A549 (cell line): ENCODE measurements around the gene UBE2U. TPM values are rescaled to one million over a fixed set of nuclear protein-coding genes. Genes with fewer than 3 reads are reported as not detected.
"Not testable (repeated sequence)": the region's sequence is repeated elsewhere in the genome, so short reads cannot be mapped to it uniquely, and the experiment has no call there.

Experiments
- ATAC-seq, 2 experiments: fragments of 200-7000 bp in 1 of 2; fragments of >200 bp in 1 of 2; cut with Nextera tagmentation in 1 of 2; cut with Tn5 transposase in 1 of 2; 3 replicates each; pipeline versions ENCODE4 v1.8.0 to v1.9.1; 2018 to 2020; ENCODE audit warnings: mild to moderate bottlenecking in 1 of 2, moderate library complexity in 1 of 2
- CTCF ChIA-PET: fragments of 300-600 bp; sonication (Branson Sonifier 250); formaldehyde crosslinking; extraction: SDS; loops from one replicate; lab custom pipeline; 2021; ENCODE audit warnings: antibody characterized with exemption, inconsistent platforms; lab: Yijun Ruan, JAX
- POLR2A ChIA-PET: fragments of 350-600 bp; formaldehyde crosslinking; extraction: SDS; loops from one replicate; lab custom pipeline; 2021; ENCODE audit warnings: antibody characterized with exemption, inconsistent platforms; lab: Yijun Ruan, JAX
- DNase-seq, 2 experiments: peaks; one replicate each; pipeline versions ENCODE4 v3.0.0 to v3.0.0-alpha.2; 2011 to 2016; ENCODE audit warnings: low read depth in 1 of 2, low spot score in 1 of 2
- FAIRE-seq: peaks from 2 replicates; lab custom pipeline; 2011; peaks lifted over from hg19 to GRCh38; lab: Jason Lieb, UNC
- H3K27ac ChIP-seq, 2 experiments: fragments of >200 bp; sonication (Bioruptor Twin); formaldehyde crosslinking; 3 replicates each; pipeline ENCODE4 v1.5.1; 2016 to 2017
- H3K4me1 ChIP-seq: fragments of >200 bp; sonication (Bioruptor Twin); formaldehyde crosslinking; 3 replicates; pipeline ENCODE4 v1.6.1; 2016
- H3K4me2 ChIP-seq: fragments of >200 bp; sonication (Bioruptor Twin); formaldehyde crosslinking; 3 replicates; pipeline ENCODE4 v1.6.1; 2016
- H3K4me3 ChIP-seq: fragments of >200 bp; sonication (Bioruptor Twin); formaldehyde crosslinking; 3 replicates; pipeline ENCODE4 v1.5.1; 2016
- H3K9me3 ChIP-seq: fragments of >200 bp; sonication (Bioruptor Twin); formaldehyde crosslinking; 3 replicates; pipeline ENCODE4 v1.6.1; 2016
- BCL3 ChIP-seq: fragments of >200 bp; sonication (Bioruptor Twin); formaldehyde crosslinking; IDR thresholded peaks from 3 replicates; pipeline ENCODE4 v1.6.1; 2016
- CBX2 ChIP-seq: fragments of 200-600 bp; sonication (generic); IDR thresholded peaks from 2 replicates; pipeline ENCODE4 v1.6.1; 2016; ENCODE audit warnings: low read depth, mild to moderate bottlenecking, borderline replicate concordance
- CEBPB ChIP-seq, 2 experiments: fragments of >200 bp in 1 of 2; sonication (Bioruptor Twin) in 1 of 2; formaldehyde crosslinking in 1 of 2; IDR thresholded peaks; 2 replicates each; pipeline ENCODE4 v1.6.1; 2012 to 2016
- CHD2 ChIP-seq: fragments of 150-350 bp; IDR thresholded peaks from 2 replicates; pipeline ENCODE4 v1.6.1; 2014; ENCODE audit warnings: low read length; ENCODE audit not compliant: partially characterized antibody
- CTCF ChIP-seq: fragments of >200 bp; sonication (Bioruptor Twin); formaldehyde crosslinking; IDR thresholded peaks from 3 replicates; pipeline ENCODE4 v1.5.1; 2016
- E2F6 ChIP-seq: IDR thresholded peaks from 2 replicates; pipeline ENCODE4 v1.6.1; 2012; ENCODE audit warnings: low read depth, borderline replicate concordance
- EHMT2 ChIP-seq: fragments of 200-600 bp; sonication (generic); IDR thresholded peaks from 2 replicates; pipeline ENCODE4 v1.6.1; 2016; ENCODE audit warnings: antibody characterized with exemption, low read depth, mild to moderate bottlenecking, moderate library complexity
- FOSB ChIP-seq: fragments of 250-450 bp; sonication (Bioruptor Pico); IDR thresholded peaks from 2 replicates; pipeline ENCODE4 v1.5.0; 2020; ENCODE audit warnings: mild to moderate bottlenecking, moderate library complexity
- HES2 ChIP-seq: fragments of >200 bp; sonication (Bioruptor Twin); formaldehyde crosslinking; IDR thresholded peaks from 2 replicates; pipeline ENCODE4 v1.6.1; 2016
- HOXB13 ChIP-seq: fragments of 250-450 bp; sonication (Bioruptor Pico); IDR thresholded peaks from 2 replicates; pipeline ENCODE4 v1.5.0; 2020; ENCODE audit warnings: low read depth, mild to moderate bottlenecking, moderate library complexity
- KDM1A ChIP-seq: fragments of 200-600 bp; sonication (generic); IDR thresholded peaks from 2 replicates; pipeline ENCODE4 v1.6.1; 2016; ENCODE audit warnings: low read depth, mild to moderate bottlenecking
- MYC ChIP-seq: IDR thresholded peaks from 2 replicates; pipeline ENCODE4 v1.6.1; 2012; ENCODE audit warnings: mild to moderate bottlenecking, inconsistent platforms, low read length, improper control_type of control experiment, borderline replicate concordance
- NPAS2 ChIP-seq: fragments of 250-450 bp; sonication (Bioruptor Pico); IDR thresholded peaks from 2 replicates; pipeline ENCODE4 v1.8.0; 2022; ENCODE audit warnings: mild to moderate bottlenecking, moderate library complexity, borderline replicate concordance
- RAD21 ChIP-seq, 2 experiments: fragments of >200 bp in 1 of 2; sonication (Bioruptor Twin) in 1 of 2; formaldehyde crosslinking in 1 of 2; IDR thresholded peaks in 1 of 2; conservative IDR thresholded peaks in 1 of 2; 2 replicates in 1 of 2; 3 replicates in 1 of 2; pipeline ENCODE4 v1.6.1; 2012 to 2018; ENCODE audit warnings: inconsistent platforms in 1 of 2
- RARB ChIP-seq: fragments of 250-450 bp; sonication (Bioruptor Pico); IDR thresholded peaks from 2 replicates; pipeline ENCODE4 v1.8.0; 2021; ENCODE audit warnings: mild to moderate bottlenecking, moderate library complexity
- RCOR1 ChIP-seq: fragments of 150-350 bp; IDR thresholded peaks from 2 replicates; pipeline ENCODE4 v1.6.1; 2014; ENCODE audit warnings: antibody characterized with exemption, low read length, low read depth
- RNF2 ChIP-seq: fragments of 200-600 bp; sonication (generic); IDR thresholded peaks from 2 replicates; pipeline ENCODE4 v1.6.1; 2016; ENCODE audit warnings: low read depth, mild to moderate bottlenecking, antibody characterized with exemption, moderate library complexity, borderline replicate concordance
- SMC3 ChIP-seq: fragments of >200 bp; sonication (Bioruptor Twin); formaldehyde crosslinking; IDR thresholded peaks from 3 replicates; pipeline ENCODE4 v1.6.1; 2018; ENCODE audit warnings: inconsistent platforms
- TFCP2L1 ChIP-seq: fragments of 250-450 bp; sonication (Bioruptor Pico); IDR thresholded peaks from 2 replicates; pipeline ENCODE4 v1.5.0; 2021; ENCODE audit warnings: mild to moderate bottlenecking
- USF2 ChIP-seq: fragments of 450-650 bp; IDR thresholded peaks from 2 replicates; pipeline ENCODE4 v1.6.1; 2014; ENCODE audit warnings: antibody characterized with exemption
- WGBS: methylation state at CpG from one replicate; pipeline ENCODE4 v1.1.6; 2017; ENCODE audit errors: missing lambda C conversion rate; 5-methylcytosine and 5-hydroxymethylcytosine counted together
- polyA plus RNA-seq, 4 experiments: library from polyadenylated mRNA; depleted of rRNA in 3 of 4; stranded (reverse); fragments of >200 nt; fragmentation: RNase III in 1 of 4; extraction: RNeasy Plus Mini Kit Qiagen cat#74134 plus additional on column Dnase treatment in 1 of 4; gene quantifications; 2 replicates in 3 of 4; 3 replicates in 1 of 4; pipeline ENCODE4 v1.2.3, GENCODE V29; 2011 to 2017

Gene UBE2U
- polyA plus RNA-seq, 2 of the 4 experiments (the other 2 are of a cell fraction): not detected

- 3% methylated on average over 4 of the region's 4 CpGs for WGBS
- POLR2A ChIA-PET: no interaction called here
- no peak overlapping the region for H3K4me3 ChIP-seq
- H3K9me3 ChIP-seq: no peaks in the 10 kb centered on the region
- CTCF ChIA-PET: interaction anchor here (0.7 to 2.5 kb wide), 27 partner anchors 8 to 1266 kb away, joined by 3 to 13 read pairs (median 4); partner anchors contain the start of gene PGM1
- H3K4me2 ChIP-seq: no peak overlapping the region; the same call in 1 of the 3 replicates
- peaks cover 4% of the 10 kb centered on the region; the same call in 1 of the 3 replicates for H3K4me1 ChIP-seq
- ATAC-seq: no peak
- no peak overlapping the region for H3K27ac ChIP-seq
- TF ChIP-seq CTCF (peak; percentile 77), KDM1A (no peak), SMC3 (peak; percentile 61), CHD2 (no peak), RAD21 (conservative IDR thresholded peaks at IDR 0.05 in 1 of 2, IDR thresholded peaks at IDR 0.05 in 1 of 2) (peak; percentile 79 to 83)
- peak; percentile 24 for DNase-seq
- FAIRE-seq: peak; percentile 93
Observed at GRCh38 chr1:64246294-64246917, 43.0 kb downstream of the UBE2U start.

- FAIRE-seq: no peak
- no peak overlapping the region for H3K4me2 ChIP-seq
- H3K9me3 ChIP-seq: no peaks in the 10 kb centered on the region
- POLR2A ChIA-PET: interaction anchor here (0.6 kb wide), 1 partner anchor 702 kb away, joined by 3 read pairs; no protein-coding TSS in a partner anchor
- TF ChIP-seq RNF2 (no peak), MYC (no peak), SMC3 (no peak), E2F6 (no peak), EHMT2 (no peak), BCL3 (no peak), HES2 (no peak), RCOR1 (no peak), TFCP2L1 (CRISPR knock-in tag) (no peak), USF2 (no peak), CBX2 (no peak), HOXB13 (CRISPR knock-in tag) (no peak), NPAS2 (CRISPR knock-in tag) (no peak), RARB (CRISPR knock-in tag) (no peak), CEBPB (IDR thresholded peaks at IDR 0.05) (no peak), FOSB (CRISPR knock-in tag) (no peak)
- no peaks in the 10 kb centered on the region; the same call in 2 of the 3 replicates for H3K4me1 ChIP-seq
- ATAC-seq: no peak
- CTCF ChIA-PET: interaction anchor here (0.8 to 2.5 kb wide), 6 partner anchors 10 to 672 kb away, joined by 3 to 11 read pairs (median 4); no protein-coding TSS in a partner anchor
- DNase-seq: no peak
- H3K4me3 ChIP-seq: no peak overlapping the region
- WGBS: 47% methylated on average over 5 of the region's 5 CpGs
- no peak overlapping the region for H3K27ac ChIP-seq
Observed at GRCh38 chr1:64248065-64248464, 44.6 kb downstream of the UBE2U start.

GRCh38 chr1:64250472-64250871 is 47.0 kb downstream of the UBE2U start:
- ATAC-seq, POLR2A ChIA-PET, FAIRE-seq, DNase-seq, CTCF ChIA-PET, H3K4me3 ChIP-seq, H3K27ac ChIP-seq, H3K9me3 ChIP-seq, H3K4me1 ChIP-seq, H3K4me2 ChIP-seq: not testable (repeated sequence)
- whole genome bisulfite sequencing: 94% methylated on average over 2 of the region's 2 CpGs
